SU-DHL-6 (cell line): ENCODE results near the gene MESD.

ENCODE experiments used
- EZH2phosphoT487 ChIP-seq: fragments of 200-600 bp; sonication (generic), shearing (Covaris generic); conservative IDR thresholded peaks from 2 replicates; pipeline ENCODE4 v1.6.1; 2018; ENCODE audit warnings: mild to moderate bottlenecking, antibody characterized with exemption, low read length, moderate library complexity, mixed read lengths
- TF ChIP-seq, protein P1 (sequence below): fragments of 200-600 bp; sonication (generic); IDR thresholded peaks from one replicate; pipeline ENCODE4 v1.5.1; 2017; ENCODE audit warnings: antibody characterized with exemption, mild to moderate bottlenecking, low read length, moderate library complexity; ENCODE audit not compliant: insufficient read depth, poor library complexity, severe bottlenecking

DNA sequence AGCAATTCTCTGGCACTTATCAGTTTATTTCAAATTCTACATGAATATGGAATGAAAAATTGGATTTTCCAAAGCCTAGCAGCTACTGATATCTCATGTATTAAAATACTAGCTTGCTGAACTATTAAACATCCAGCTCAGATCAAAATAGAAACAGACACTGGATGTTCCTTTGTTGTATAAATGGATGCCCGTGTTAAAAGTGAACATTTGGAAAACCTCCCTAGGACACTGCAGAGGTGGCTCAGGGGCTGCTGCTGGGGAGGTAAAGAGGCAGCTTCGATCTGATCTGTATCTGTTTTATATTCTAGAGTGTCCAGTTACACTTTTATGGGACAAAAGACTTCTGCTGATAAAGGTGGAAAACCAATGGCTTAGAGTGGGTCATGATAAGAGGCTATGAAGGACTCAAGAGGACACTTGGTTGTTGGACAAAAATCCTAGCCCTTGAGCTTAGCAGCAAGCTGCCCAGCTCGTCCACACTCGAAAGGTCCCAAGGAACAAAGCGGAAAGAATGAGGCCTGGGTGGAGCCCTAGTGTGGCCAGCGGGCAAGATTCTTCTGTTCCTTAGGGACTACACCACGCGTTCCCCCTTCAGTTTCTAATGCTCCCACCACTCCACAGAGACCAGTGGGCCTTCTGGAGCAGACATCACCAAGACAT is 9.9 kb downstream of the MESD start:
- no peak for TF ChIP-seq EZH2phosphoT487
- TF ChIP-seq, protein P1, sequence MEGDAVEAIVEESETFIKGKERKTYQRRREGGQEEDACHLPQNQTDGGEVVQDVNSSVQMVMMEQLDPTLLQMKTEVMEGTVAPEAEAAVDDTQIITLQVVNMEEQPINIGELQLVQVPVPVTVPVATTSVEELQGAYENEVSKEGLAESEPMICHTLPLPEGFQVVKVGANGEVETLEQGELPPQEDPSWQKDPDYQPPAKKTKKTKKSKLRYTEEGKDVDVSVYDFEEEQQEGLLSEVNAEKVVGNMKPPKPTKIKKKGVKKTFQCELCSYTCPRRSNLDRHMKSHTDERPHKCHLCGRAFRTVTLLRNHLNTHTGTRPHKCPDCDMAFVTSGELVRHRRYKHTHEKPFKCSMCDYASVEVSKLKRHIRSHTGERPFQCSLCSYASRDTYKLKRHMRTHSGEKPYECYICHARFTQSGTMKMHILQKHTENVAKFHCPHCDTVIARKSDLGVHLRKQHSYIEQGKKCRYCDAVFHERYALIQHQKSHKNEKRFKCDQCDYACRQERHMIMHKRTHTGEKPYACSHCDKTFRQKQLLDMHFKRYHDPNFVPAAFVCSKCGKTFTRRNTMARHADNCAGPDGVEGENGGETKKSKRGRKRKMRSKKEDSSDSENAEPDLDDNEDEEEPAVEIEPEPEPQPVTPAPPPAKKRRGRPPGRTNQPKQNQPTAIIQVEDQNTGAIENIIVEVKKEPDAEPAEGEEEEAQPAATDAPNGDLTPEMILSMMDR, result no peak
